Measurements from ENCODE around the gene MYL11. TPM values are rescaled to one million over a fixed set of nuclear protein-coding genes. Genes with fewer than 3 reads are reported as not detected.
"Not testable (repeated sequence)": the region's sequence is repeated elsewhere in the genome, so short reads cannot be mapped to it uniquely, and the experiment has no call there.

Gene MYL11
- polyA plus RNA-seq, 1 of the 3 experiments (the other 2 are of a cell fraction) = 0.23 TPM

GRCh38 chr16:30340621-30341020, 34.0 kb upstream of the MYL11 start:
- no peaks in the 10 kb centered on the region for H4K20me1 ChIP-seq (ENCODE audit: insufficient read depth)
- H3K9ac ChIP-seq = no peak overlapping the region
- no peaks in the 10 kb centered on the region for H3K9me3 ChIP-seq
- ChIA-PET POLR2A (no interaction called here), CTCF (no interaction called here)
- TF ChIP-seq MEF2A (IDR thresholded peaks at IDR 0.05; ENCODE audit: borderline replicate concordance, low read depth) (no peak), GATA2 (CRISPR knock-in tag; IDR thresholded peaks at IDR 0.05) (no peak), IRF3 (IDR thresholded peaks at IDR 0.05; ENCODE audit: low read depth, low read length) (no peak), FOXM1 (IDR thresholded peaks at IDR 0.05; ENCODE audit: low read depth) (no peak), SMC3 (IDR thresholded peaks at IDR 0.05; ENCODE audit: low read depth, low read length) (no peak), EZH2phosphoT487 (IDR thresholded peaks at IDR 0.05; ENCODE audit: borderline replicate concordance, low read depth) (no peak), GABPA (IDR thresholded peaks at IDR 0.05; ENCODE audit: low read depth) (no peak), RFX5 (IDR thresholded peaks at IDR 0.05; ENCODE audit: low read length) (no peak), FOXJ3 (CRISPR knock-in tag; IDR thresholded peaks at IDR 0.05) (no peak), TEAD4 (IDR thresholded peaks at IDR 0.05; ENCODE audit: borderline replicate concordance, insufficient read depth) (no peak), ZBTB33 (IDR thresholded peaks at IDR 0.05; ENCODE audit: borderline replicate concordance, low read depth) (no peak), RCOR1 (IDR thresholded peaks at IDR 0.05; ENCODE audit: low read length) (no peak), CTCF (IDR thresholded peaks at IDR 0.05) (no peak), USF1 (IDR thresholded peaks at IDR 0.05; ENCODE audit: borderline replicate concordance, low read depth) (no peak)
- H3K79me2 ChIP-seq (ENCODE audit: insufficient read depth) = no peaks in the 10 kb centered on the region
- H3K4me2 ChIP-seq = no peak overlapping the region
- H3F3A ChIP-seq (replicated peaks; ENCODE audit: insufficient read depth) = peaks cover 3% of the 10 kb centered on the region
- no peak overlapping the region for H2AFZ ChIP-seq (ENCODE audit: low read depth)
- no peaks in the 10 kb centered on the region for H3K36me3 ChIP-seq (replicated peaks in 1 of 2; ENCODE audit: control insufficient read depth in 1 of 2, insufficient read depth in 2 of 2, low read length in 1 of 2)
- WGBS (ENCODE audit: low lambda C conversion rate) = 93% methylated on average over 7 of the region's 13 CpGs
- H3K9me2 ChIP-seq = no peaks in the 10 kb centered on the region
- H3K27ac ChIP-seq (ENCODE audit: low read depth in 2 of 2, low read length in 1 of 2) = no peak overlapping the region
- H3K4me3 ChIP-seq (ENCODE audit: low read depth in 2 of 2, low read length in 1 of 2) = no peak overlapping the region
- peaks cover 0 to 4% of the 10 kb centered on the region in 2 experiments; a peak in 1 of 4 replicates for H3K4me1 ChIP-seq (ENCODE audit: control insufficient read depth in 1 of 2, insufficient read depth in 2 of 2, low read depth in 1 of 2, low read length in 1 of 2)
- DNase-seq = no peak
- no peaks in the 10 kb centered on the region for H3K27me3 ChIP-seq (ENCODE audit: insufficient read depth)

- H3K9me3 ChIP-seq; H3K9ac ChIP-seq; H3F3A ChIP-seq (replicated peaks; ENCODE audit: insufficient read depth); H4K20me1 ChIP-seq (ENCODE audit: insufficient read depth); H3K79me2 ChIP-seq (ENCODE audit: insufficient read depth); CTCF ChIA-PET; H3K4me3 ChIP-seq (ENCODE audit: low read depth in 2 of 2, low read length in 1 of 2); H3K27ac ChIP-seq (ENCODE audit: low read depth in 2 of 2, low read length in 1 of 2); POLR2A ChIA-PET; H3K36me3 ChIP-seq (replicated peaks in 1 of 2; ENCODE audit: control insufficient read depth in 1 of 2, insufficient read depth in 2 of 2, low read length in 1 of 2); H3K9me2 ChIP-seq; H3K4me1 ChIP-seq (ENCODE audit: control insufficient read depth in 1 of 2, insufficient read depth in 2 of 2, low read depth in 1 of 2, low read length in 1 of 2); H3K4me2 ChIP-seq; H3K27me3 ChIP-seq (ENCODE audit: insufficient read depth); DNase-seq; H2AFZ ChIP-seq (ENCODE audit: low read depth): not testable (repeated sequence)
- WGBS (ENCODE audit: low lambda C conversion rate) = 97% methylated on average over 8 of the region's 8 CpGs
Measured at GRCh38 chr16:30341971-30342370, 32.6 kb upstream of the MYL11 start.

Data from SK-N-SH (cell line).